ENCODE results near the gene HOXB13. TPM values are rescaled to one million over a fixed set of nuclear protein-coding genes. Genes with fewer than 3 reads are reported as not detected.

Gene HOXB13
- total and polyA plus RNA-seq, 5 donors from 2014 or later = not detected

- Histone ChIP-seq H3K27me3 (ENCODE audit: control insufficient read depth, insufficient read depth, low read length) (peaks cover 58% of the 10 kb centered on the region), H3K36me3 (ENCODE audit: control insufficient read depth, insufficient read depth, low read length) (no peaks in the 10 kb centered on the region), H3K9me3 (ENCODE audit: control insufficient read depth in 2 of 2, low read length in 2 of 2) (no peaks in the 10 kb centered on the region), H3K4me1 (ENCODE audit: control insufficient read depth, insufficient read depth, low read length, poor library complexity, severe bottlenecking) (peaks cover 58% of the 10 kb centered on the region), H3K27ac (ENCODE audit: insufficient read depth, low read length, poor library complexity, severe bottlenecking) (no peak overlapping the region), H3K4me3 (ENCODE audit: low read depth, low read length) (peak overlapping the region; percentile 35)
- peak in 1 of 3 donors; percentile 36 for DNase-seq
- peak overlapping the region; percentile 50 to 91 (median 67) for H3K4me3 Mint-ChIP-seq
- H3K4me1 Mint-ChIP-seq = peaks cover 7 to 62% (median 31%) of the 10 kb centered on the region in 4 donors
- H3K36me3 Mint-ChIP-seq = no peaks in the 10 kb centered on the region
- H3K9me3 Mint-ChIP-seq = peaks cover 0 to 6% (median 2%) of the 10 kb centered on the region in 7 donors
- H3K27me3 Mint-ChIP-seq = peaks cover 100% of the 10 kb centered on the region
- no peak for ATAC-seq (ENCODE audit: low read depth in 2 of 2)
- H3K27ac Mint-ChIP-seq = peak overlapping the region in 2 of 3 donors; percentile 26 to 70
These were observed 4.9 kb downstream of the HOXB13 start for GRCh38 chr17:48723423-48724250.

GRCh38 chr17:48722915-48723422 is 5.6 kb downstream of the HOXB13 start, which contains the start of gene PRAC2:
TSS of gene PRAC2 (plus strand) at chr17:48723185. CDS start at chr17:48724411, 1,226 bp downstream.
- H3K27me3 ChIP-seq (ENCODE audit: control insufficient read depth, insufficient read depth, low read length) = peaks cover 64% of the 10 kb centered on the region
- no peaks in the 10 kb centered on the region for H3K36me3 Mint-ChIP-seq
- peak within 1 kb of the TSS in 1 of 3 donors; percentile 70 for H3K27ac Mint-ChIP-seq
- ATAC-seq (ENCODE audit: low read depth in 2 of 2) (no peak), DNase-seq (no peak)
- H3K4me3 ChIP-seq (ENCODE audit: low read depth, low read length) = peak within 1 kb of the TSS; percentile 35
- peaks cover 7 to 62% (median 32%) of the 10 kb centered on the region in 4 donors for H3K4me1 Mint-ChIP-seq
- H3K36me3 ChIP-seq (ENCODE audit: control insufficient read depth, insufficient read depth, low read length) = no peaks in the 10 kb centered on the region
- peaks cover 100% of the 10 kb centered on the region for H3K27me3 Mint-ChIP-seq
- no peak within 1 kb of the TSS for H3K27ac ChIP-seq (ENCODE audit: insufficient read depth, low read length, poor library complexity, severe bottlenecking)
- H3K9me3 ChIP-seq (ENCODE audit: control insufficient read depth in 2 of 2, low read length in 2 of 2) = peaks cover 1 to 5% of the 10 kb centered on the region in 2 experiments
- peaks cover 56% of the 10 kb centered on the region for H3K4me1 ChIP-seq (ENCODE audit: control insufficient read depth, insufficient read depth, low read length, poor library complexity, severe bottlenecking)
- H3K9me3 Mint-ChIP-seq = peaks cover 0 to 9% (median 2%) of the 10 kb centered on the region in 7 donors
- peak within 1 kb of the TSS; percentile 50 to 91 (median 67) for H3K4me3 Mint-ChIP-seq

GRCh38 chr17:48722201-48722907 is 6.2 kb downstream of the HOXB13 start, which contains the start of gene PRAC1:
TSS of gene PRAC1 (minus strand) at chr17:48722518. CDS start at chr17:48722392, 126 bp downstream.
- peaks cover 1 to 5% of the 10 kb centered on the region in 2 experiments for H3K9me3 ChIP-seq (ENCODE audit: control insufficient read depth in 2 of 2, low read length in 2 of 2)
- ATAC-seq (ENCODE audit: low read depth in 2 of 2) (no peak), DNase-seq (no peak)
- Mint-ChIP-seq H3K4me1 (peaks cover 7 to 62% (median 31%) of the 10 kb centered on the region in 4 donors), H3K4me3 (peak within 1 kb of the TSS; percentile 50 to 76 (median 60)), H3K27me3 (peaks cover 100% of the 10 kb centered on the region), H3K27ac (no peak within 1 kb of the TSS), H3K36me3 (no peaks in the 10 kb centered on the region), H3K9me3 (peaks cover 0 to 11% (median 2%) of the 10 kb centered on the region in 7 donors)
- no peak within 1 kb of the TSS for H3K27ac ChIP-seq (ENCODE audit: insufficient read depth, low read length, poor library complexity, severe bottlenecking)
- H3K27me3 ChIP-seq (ENCODE audit: control insufficient read depth, insufficient read depth, low read length) = peaks cover 63% of the 10 kb centered on the region
- no peaks in the 10 kb centered on the region for H3K36me3 ChIP-seq (ENCODE audit: control insufficient read depth, insufficient read depth, low read length)
- H3K4me3 ChIP-seq (ENCODE audit: low read depth, low read length) = no peak within 1 kb of the TSS
- H3K4me1 ChIP-seq (ENCODE audit: control insufficient read depth, insufficient read depth, low read length, poor library complexity, severe bottlenecking) = peaks cover 54% of the 10 kb centered on the region

- H3K27me3 ChIP-seq (ENCODE audit: control insufficient read depth, insufficient read depth, low read length) = peaks cover 56% of the 10 kb centered on the region
- H3K27ac ChIP-seq (ENCODE audit: insufficient read depth, low read length, poor library complexity, severe bottlenecking) = no peak overlapping the region
- peaks cover 53% of the 10 kb centered on the region for H3K4me1 ChIP-seq (ENCODE audit: control insufficient read depth, insufficient read depth, low read length, poor library complexity, severe bottlenecking)
- Mint-ChIP-seq H3K36me3 (no peaks in the 10 kb centered on the region), H3K27ac (no peak overlapping the region), H3K4me1 (peaks cover 7 to 55% (median 28%) of the 10 kb centered on the region in 4 donors), H3K9me3 (peaks cover 0 to 11% (median 2%) of the 10 kb centered on the region in 7 donors), H3K4me3 (peak overlapping the region in 1 of 4 donors; percentile 3), H3K27me3 (peaks cover 100% of the 10 kb centered on the region)
- no peaks in the 10 kb centered on the region for H3K36me3 ChIP-seq (ENCODE audit: control insufficient read depth, insufficient read depth, low read length)
- no peak overlapping the region for H3K4me3 ChIP-seq (ENCODE audit: low read depth, low read length)
- ATAC-seq (ENCODE audit: low read depth in 2 of 2) = no peak
- peaks cover 1 to 5% of the 10 kb centered on the region in 2 experiments for H3K9me3 ChIP-seq (ENCODE audit: control insufficient read depth in 2 of 2, low read length in 2 of 2)
- DNase-seq = no peak
These were observed 7.5 kb downstream of the HOXB13 start for GRCh38 chr17:48721009-48721402.

- H3K27ac Mint-ChIP-seq = peak overlapping the region in 1 of 3 donors; percentile 70
- no peak for ATAC-seq (ENCODE audit: low read depth in 2 of 2)
These were observed 8.1 kb downstream of the HOXB13 start for GRCh38 chr17:48720266-48721008.

GRCh38 chr17:48719642-48720265 is 8.8 kb downstream of the HOXB13 start:
- Mint-ChIP-seq H3K4me3 (peak overlapping the region in 2 of 4 donors; percentile 37 to 74), H3K27me3 (peaks cover 97% of the 10 kb centered on the region), H3K4me1 (peaks cover 7 to 49% (median 28%) of the 10 kb centered on the region in 4 donors), H3K36me3 (no peaks in the 10 kb centered on the region), H3K9me3 (peaks cover 0 to 11% (median 1%) of the 10 kb centered on the region in 7 donors), H3K27ac (no peak overlapping the region)
- Histone ChIP-seq H3K27ac (ENCODE audit: insufficient read depth, low read length, poor library complexity, severe bottlenecking) (no peak overlapping the region), H3K4me1 (ENCODE audit: control insufficient read depth, insufficient read depth, low read length, poor library complexity, severe bottlenecking) (peaks cover 48% of the 10 kb centered on the region), H3K9me3 (ENCODE audit: control insufficient read depth in 2 of 2, low read length in 2 of 2) (peaks cover 1 to 5% of the 10 kb centered on the region in 2 experiments), H3K36me3 (ENCODE audit: control insufficient read depth, insufficient read depth, low read length) (no peaks in the 10 kb centered on the region), H3K4me3 (ENCODE audit: low read depth, low read length) (no peak overlapping the region), H3K27me3 (ENCODE audit: control insufficient read depth, insufficient read depth, low read length) (peaks cover 55% of the 10 kb centered on the region)
- ATAC-seq (ENCODE audit: low read depth in 2 of 2) = no peak
- no peak for DNase-seq

More at GRCh38 chr17:48720266-48721008, 8.1 kb downstream of the HOXB13 start:
- peak overlapping the region; percentile 3 to 76 (median 30) for H3K4me3 Mint-ChIP-seq
- H3K27me3 ChIP-seq (ENCODE audit: control insufficient read depth, insufficient read depth, low read length) = peaks cover 52% of the 10 kb centered on the region
- H3K9me3 ChIP-seq (ENCODE audit: control insufficient read depth in 2 of 2, low read length in 2 of 2) = peaks cover 1 to 5% of the 10 kb centered on the region in 2 experiments
- H3K4me1 ChIP-seq (ENCODE audit: control insufficient read depth, insufficient read depth, low read length, poor library complexity, severe bottlenecking) = peaks cover 55% of the 10 kb centered on the region
- H3K36me3 ChIP-seq (ENCODE audit: control insufficient read depth, insufficient read depth, low read length) = no peaks in the 10 kb centered on the region
- H3K4me1 Mint-ChIP-seq = peaks cover 7 to 56% (median 29%) of the 10 kb centered on the region in 4 donors
- no peak overlapping the region for H3K27ac ChIP-seq (ENCODE audit: insufficient read depth, low read length, poor library complexity, severe bottlenecking)
- no peaks in the 10 kb centered on the region for H3K36me3 Mint-ChIP-seq
- H3K4me3 ChIP-seq (ENCODE audit: low read depth, low read length) = no peak overlapping the region
- H3K9me3 Mint-ChIP-seq = peaks cover 0 to 11% (median 2%) of the 10 kb centered on the region in 7 donors
- no peak for DNase-seq
- H3K27me3 Mint-ChIP-seq = peaks cover 98% of the 10 kb centered on the region

Data from CD4-positive, CD25-positive, alpha-beta regulatory T cell (primary cell).